GM12801 (cell line): ENCODE results near the gene CHRDL2.

ENCODE experiments used
- CTCF ChIP-seq: IDR thresholded peaks from one replicate; pipeline ENCODE4 v1.5.1; 2011; ENCODE audit warnings: control low read depth; ENCODE audit not compliant: insufficient read length; ENCODE audit errors: extremely low read depth

Gene CHRDL2

GRCh38 chr11:74743640-74744039 lies 12.4 kb upstream of the CHRDL2 start:
- TF ChIP-seq CTCF, result no peak

- TF ChIP-seq CTCF, result no peak
Observed at GRCh38 chr11:74742070-74742469, 10.8 kb upstream of the CHRDL2 start.

DNA sequence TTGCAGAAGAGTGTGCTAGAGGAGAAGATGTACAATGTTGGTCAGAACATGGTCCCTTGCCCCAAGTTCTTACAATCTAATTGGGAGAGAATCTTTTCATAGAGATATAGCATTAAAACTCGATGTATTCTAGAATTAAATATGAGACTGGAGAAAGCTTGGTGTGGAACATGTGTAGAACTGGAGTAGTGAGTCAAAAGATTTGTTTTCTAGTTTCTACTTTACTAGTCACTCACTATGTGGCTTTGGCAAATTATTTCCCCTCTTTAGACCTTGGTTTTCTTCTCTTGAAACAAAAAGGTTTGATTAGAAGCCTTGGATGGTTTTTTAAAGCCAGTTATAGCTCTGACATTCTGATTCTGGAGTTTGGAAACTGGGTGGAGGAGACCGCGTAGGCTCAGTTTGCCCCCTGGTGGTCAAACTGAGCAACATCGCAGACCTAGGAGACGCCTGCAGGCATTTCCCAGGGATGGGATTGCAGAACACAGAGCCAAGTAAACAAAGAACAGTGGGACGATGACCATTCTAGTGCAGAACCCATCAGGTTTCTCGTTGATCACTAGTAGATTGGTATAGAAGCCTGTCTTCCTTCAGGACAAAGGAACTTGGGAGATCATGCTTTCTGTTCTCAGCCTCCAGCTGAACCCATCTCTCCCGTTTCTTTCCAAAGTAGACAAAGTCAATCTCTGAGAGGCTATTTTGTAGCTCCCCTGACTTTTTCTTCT lies 8.5 kb upstream of the CHRDL2 start:
- no peak for TF ChIP-seq CTCF

GRCh38 chr11:74736031-74736430 lies 4.8 kb upstream of the CHRDL2 start:
- TF ChIP-seq CTCF, result no peak

GRCh38 chr11:74735365-74735928 lies 4.2 kb upstream of the CHRDL2 start:
- no peak for TF ChIP-seq CTCF

DNA sequence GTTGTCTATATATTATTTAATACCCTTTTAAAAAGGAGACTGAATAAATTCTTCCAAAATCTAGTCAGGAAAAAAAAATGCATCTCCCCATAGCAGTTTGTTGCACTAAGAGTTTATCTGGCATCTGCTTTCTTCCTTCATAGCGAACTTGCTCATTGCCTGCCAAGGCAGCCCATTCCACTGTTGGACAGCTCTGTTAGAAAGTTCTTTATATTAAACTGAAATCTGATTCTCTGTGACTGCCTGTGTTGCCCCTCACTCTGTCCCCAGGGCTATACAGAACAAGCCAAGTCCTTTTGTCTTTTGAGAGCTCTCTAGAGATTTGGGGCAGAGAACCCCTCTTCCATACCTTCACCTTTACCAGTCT lies 3.3 kb upstream of the CHRDL2 start:
- TF ChIP-seq CTCF, result no peak

DNA sequence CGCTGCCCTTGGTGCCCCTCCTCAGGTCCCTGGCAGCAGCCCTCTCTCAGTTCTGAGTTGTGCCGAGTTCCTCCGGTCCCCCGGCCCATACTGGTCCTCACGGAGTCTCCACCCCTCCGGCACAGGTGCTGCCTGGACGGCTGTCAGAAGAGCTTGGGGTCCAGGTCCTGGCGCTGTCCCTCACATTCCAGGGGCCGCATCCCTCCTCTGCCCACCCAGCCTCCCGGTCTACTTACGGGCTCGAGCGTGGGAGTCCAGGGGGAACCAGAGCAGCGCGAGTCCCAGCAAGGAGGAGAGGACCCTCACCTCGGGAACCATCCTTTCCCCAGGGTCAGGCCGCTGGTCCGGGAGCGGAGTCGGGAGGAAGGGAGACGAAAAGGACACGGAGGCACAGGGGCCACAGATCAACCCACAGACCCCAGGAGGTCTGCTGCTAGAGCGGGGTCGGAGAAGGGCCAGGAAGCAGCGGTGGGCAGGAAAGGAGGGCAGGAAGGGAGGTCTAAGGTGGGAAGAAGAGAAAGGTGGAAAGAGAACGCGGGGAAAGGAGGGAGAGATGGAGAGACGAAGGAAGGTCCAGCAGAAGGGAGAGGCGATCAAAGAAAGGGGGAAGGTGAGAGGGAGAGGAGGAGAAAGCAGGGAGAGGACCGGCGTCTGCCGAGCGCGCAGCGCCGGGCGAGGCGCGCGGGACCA lies 510 bp downstream of the CHRDL2 start:
- TF ChIP-seq CTCF, result no peak
